ENCODE measurements around the gene ADAMTS2. TPM values are rescaled to one million over a fixed set of nuclear protein-coding genes. Genes with fewer than 3 reads are reported as not detected.
"Not testable (repeated sequence)": the region's sequence is repeated elsewhere in the genome, so short reads cannot be mapped to it uniquely, and the experiment has no call there.

The ADAMTS2 gene
- polyA plus RNA-seq, 3 donors: 5.3 to 40.7 (median 14.6) TPM

DNA sequence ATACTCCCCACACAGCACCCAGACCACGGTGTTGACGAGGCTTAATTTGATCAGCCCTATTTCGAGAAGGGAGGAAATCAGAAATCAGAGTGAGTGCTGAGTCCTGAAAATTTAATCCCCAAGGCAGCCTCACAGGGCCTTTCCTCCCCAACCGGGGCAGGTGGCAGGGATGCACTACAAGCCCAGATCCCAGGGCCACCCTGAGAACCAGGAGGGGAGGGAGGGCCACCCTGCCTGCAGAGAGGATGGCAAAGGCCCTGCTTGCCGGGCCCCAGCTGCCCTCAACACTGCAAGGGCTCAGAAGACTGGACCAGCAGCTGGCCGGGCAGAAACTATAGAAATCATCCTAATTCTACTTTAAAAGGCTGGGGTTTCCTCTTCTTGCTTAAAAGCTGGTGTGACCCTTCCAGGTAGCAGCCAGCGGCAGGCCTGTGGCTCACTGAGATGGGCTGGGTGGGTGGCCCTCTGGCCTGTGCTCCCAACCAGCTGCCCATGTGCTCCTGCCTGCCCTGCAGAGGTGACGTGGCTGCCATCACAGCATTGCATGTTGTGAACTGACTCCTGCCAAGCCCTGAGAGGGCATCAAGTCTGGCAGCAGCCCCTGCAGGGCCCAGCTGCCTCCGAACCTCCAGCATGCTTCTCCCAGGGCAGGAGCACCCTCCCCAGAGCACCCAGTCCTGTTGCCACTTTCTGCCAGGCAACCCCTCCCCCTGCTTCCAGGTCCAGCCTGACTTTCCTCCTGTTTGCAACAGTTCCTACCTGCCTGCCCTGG, 122.8 kb downstream of the ADAMTS2 start:
- no peak overlapping the region for H3K27ac ChIP-seq (ENCODE audit: low read depth, low read length)
- WGBS, 3 donors: 71 to 90% (median 83%) methylated on average over 9 of the region's 9 CpGs

DNA sequence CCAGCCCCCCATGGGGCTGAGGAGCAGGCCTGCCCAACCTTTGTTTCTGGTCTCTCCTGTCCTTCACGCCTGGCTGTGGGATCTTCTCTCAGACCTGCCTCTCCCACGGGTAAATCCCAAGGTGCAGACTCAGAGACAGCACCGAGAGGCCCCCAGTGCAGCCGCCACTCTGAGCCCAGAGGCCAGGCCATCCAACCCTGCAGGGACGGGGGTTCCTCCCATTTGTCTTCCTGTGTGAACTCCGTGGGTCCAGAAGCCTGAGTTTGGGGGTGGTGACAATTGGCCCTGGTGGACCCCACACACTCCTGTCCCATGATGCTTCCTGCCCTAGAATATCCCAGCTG, 123.4 kb downstream of the ADAMTS2 start:
- 79 to 85% (median 84%) methylated on average over 6 of the region's 6 CpGs for WGBS, 3 donors

DNA sequence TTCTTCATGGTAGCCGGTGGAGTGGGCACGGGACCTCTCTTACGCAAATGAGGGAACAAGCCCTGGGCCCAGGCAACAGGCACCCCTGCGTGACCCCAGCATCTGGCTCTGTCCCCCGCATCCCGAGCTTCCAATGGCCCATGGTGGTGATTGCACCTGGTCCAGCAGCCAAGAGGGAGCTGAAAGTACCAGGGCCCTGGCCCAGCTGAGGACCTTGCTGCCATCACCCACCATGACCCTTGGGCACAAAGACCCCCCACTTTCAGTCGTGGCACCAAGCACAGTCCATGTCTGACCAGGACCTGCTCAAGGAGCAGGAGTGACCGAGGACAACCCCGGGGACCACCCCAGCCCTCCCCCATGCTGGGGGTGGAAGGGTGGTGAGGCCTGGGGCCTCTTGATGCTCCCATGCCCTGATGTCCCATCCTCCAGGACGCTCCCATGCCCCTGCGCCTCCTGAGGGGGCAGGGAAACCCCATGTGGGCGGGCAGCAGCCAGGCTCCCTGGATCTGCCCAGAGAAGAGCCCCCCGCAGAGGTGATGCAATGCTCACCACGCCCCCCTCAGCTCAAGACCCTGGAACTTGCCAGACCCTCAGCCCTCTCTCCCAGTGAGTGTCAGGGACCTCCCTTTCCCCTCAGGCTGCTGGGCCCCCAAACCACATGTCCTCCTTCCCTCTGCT, 123.9 kb downstream of the ADAMTS2 start:
- H3K27ac ChIP-seq (ENCODE audit: low read depth, low read length): no peak overlapping the region
- 84 to 93% (median 91%) methylated on average over 14 of the region's 14 CpGs for WGBS, 3 donors

More for the DNA sequence above, 123.4 kb downstream of the ADAMTS2 start:
- no peak overlapping the region for H3K27ac ChIP-seq (ENCODE audit: low read depth, low read length)

DNA sequence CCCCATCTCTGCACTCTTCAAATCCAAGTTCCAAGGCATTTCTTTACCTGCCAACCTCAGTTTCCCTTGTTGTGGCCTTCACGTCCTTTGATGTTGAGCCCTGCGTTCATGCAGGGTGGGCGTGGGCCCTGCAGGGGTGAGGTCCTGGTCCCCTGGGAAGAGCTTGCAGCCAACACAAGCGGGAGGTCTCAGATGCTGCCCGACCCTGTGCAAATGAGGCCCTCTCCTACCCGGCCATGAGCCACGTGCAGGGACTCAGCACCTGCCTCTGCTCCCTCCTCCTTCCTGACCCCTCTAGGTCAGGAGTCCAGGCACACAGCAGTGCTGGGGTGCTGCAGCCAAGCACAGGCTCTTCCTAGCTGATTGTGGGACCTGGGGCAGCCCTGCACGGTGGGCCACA, 124.5 kb downstream of the ADAMTS2 start:
- 64 to 90% (median 79%) methylated on average over 8 of the region's 8 CpGs for WGBS, 3 donors
- no peak overlapping the region for H3K27ac ChIP-seq (ENCODE audit: low read depth, low read length)

DNA sequence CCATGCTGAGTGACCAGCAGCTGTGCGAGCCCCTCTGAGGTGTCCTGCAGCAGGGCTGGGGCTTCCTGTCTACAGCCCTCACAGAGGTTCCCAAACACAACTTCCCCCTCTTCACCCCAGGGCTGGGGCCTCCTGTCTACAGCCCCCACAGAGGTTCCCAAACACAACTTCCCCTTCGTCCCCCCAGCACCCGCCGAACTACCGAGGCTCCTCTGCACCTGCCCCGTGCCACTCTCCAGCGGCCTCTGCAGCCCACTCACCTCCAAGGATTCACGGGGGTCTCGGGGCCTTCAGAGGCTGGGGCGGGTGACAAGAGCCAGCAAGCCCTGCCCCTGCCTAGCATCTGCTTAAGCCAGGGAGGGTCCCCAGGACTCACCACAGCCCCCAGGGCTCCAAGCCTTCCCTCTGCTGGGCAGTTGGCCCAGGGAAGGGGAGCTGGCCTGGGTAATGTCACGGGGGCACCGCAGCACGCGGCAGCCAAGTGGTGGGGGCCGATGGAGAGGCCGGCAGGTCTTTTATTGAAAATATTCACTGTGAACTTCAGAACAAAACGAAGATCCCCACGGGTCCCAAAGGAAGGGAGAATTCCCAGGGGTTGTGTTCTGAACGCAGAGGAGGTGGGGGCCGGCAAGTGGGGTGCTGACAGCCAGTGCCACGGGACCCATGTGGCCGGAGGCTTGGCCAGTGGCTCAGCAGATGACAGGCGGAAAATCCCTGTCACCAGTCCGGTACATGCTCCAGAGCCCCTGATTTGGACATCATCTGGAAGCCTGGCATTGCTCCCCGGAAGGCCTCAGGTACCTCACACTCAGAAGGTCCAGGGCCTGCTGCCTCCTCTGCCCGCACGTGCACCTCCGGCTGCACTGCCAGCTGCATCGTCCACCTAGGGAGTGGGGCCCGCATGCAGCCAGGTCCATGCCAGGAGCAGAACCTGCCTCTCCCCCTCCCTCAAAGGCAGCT, 125.3 kb downstream of the ADAMTS2 start:
- 72 to 78% (median 73%) methylated on average over 30 of the region's 30 CpGs for WGBS, 3 donors
- H3K27ac ChIP-seq (ENCODE audit: low read depth, low read length): no peak overlapping the region

DNA sequence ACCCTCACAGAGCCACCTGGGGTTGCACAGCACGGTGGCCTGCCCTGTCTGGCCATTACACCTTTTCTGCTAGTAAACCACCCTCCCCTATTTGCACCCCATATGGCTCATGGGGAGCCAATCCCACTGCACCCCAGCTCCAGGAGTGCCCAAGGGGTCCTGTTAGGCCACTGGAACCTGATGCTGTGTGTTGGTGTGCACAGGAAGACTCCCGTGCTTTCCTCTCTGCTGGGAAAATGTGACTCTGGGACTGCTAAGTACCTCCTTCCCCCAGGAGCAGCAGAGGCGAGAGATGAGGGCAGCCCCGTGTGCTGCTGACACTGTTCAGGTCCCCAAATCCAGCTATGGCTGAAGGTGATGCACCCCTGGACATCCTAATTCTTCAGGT, 126.3 kb downstream of the ADAMTS2 start:
- WGBS, 3 donors: 73 to 81% (median 81%) methylated on average over 4 of the region's 4 CpGs
- no peak overlapping the region for H3K27ac ChIP-seq (ENCODE audit: low read depth, low read length)

DNA sequence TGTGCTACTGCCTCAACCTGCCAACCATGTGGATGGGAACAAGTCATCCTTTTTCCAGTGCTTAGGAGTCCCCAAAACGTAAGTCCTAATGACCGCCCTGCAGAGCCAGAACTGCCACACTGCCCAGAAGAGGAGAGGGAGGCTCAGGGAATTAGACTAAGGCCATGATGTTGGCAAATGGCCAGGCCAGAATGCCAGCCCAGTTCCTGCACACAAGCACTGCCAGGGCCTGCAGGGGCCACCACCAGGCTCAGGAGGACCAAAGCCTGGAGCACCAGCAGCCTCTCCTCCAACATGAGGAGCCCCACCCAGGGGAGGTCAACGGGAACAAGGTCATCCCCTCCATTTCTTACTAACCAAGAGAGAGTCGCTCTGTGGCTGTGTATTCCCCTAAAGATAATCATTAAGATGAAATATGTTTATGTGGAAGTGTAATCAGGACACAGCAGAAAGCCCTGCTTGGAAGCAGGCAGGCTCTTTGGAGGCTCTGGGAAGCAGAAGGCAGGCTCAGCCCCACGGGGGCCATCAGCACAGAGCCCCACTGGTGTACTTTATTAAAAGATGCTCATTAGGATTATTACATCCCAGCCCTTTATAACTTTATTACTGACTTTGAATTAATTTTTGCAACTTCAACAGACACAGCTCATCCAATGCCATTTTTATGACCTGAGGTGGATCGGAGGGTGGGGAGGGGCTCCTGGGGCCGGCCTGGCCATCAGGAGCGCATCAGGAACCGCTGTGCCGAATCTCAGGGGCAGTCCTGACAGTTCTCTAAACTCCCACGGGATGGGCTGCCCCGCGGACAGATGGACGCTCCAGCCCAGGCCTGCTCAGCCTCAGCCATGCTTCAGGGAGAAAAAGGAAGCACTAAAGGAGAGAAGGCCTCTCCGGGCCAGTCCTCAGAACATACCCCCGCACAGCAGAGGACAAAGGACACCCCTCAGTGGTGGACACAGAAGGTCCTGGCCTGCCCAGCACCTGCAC, 127.0 kb downstream of the ADAMTS2 start:
- H3K27ac ChIP-seq (ENCODE audit: low read depth, low read length): no peak overlapping the region

DNA sequence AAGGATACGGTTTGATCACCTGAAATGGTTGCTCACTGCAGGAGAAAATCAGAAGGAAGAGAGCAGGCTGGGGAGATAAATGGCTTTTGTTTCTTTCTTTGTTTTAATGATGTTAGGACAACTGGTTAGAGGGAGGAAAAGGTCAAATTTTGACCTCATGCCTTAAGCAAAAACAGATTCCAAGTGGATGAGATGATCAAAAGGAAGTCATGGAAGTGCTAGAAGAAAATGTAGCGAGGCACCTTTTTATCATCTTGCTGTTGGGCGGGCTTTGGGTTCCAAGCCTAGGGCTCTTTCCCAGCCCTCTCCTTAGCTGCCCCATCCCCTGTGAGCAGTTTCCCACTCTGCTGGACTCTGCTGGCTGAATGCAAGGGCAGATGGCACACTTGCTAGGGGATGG, 127.9 kb downstream of the ADAMTS2 start:
- no peak overlapping the region for H3K27ac ChIP-seq (ENCODE audit: low read depth, low read length)
- 50 to 86% (median 83%) methylated on average over 3 of the region's 3 CpGs for WGBS, 3 donors

More for the DNA sequence above, 127.0 kb downstream of the ADAMTS2 start:
- WGBS, 3 donors: 63 to 66% (median 64%) methylated on average over 16 of the region's 16 CpGs

DNA sequence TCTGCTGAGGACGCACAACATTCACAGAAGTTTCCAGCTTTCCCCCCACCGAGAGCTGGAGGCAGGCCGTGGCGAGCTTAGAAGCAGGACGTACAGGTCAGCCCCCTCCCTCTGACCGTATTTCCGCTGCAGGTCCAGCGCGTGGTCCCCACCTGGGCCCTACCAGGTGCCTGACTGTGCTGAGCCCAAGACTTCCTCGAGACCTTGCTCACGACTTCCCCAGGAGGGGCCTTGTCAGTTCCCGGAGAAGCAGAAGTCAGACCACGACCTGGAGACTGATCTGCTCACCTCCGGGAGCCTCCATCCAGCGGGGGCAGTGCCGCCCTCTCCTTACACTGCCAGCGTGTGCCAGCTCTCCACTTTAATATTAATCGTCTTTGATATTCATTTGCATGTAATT, 128.9 kb downstream of the ADAMTS2 start:
- 86 to 92% (median 87%) methylated on average over 18 of the region's 18 CpGs for WGBS, 3 donors
- not testable (repeated sequence) for H3K27ac ChIP-seq (ENCODE audit: low read depth, low read length)

DNA sequence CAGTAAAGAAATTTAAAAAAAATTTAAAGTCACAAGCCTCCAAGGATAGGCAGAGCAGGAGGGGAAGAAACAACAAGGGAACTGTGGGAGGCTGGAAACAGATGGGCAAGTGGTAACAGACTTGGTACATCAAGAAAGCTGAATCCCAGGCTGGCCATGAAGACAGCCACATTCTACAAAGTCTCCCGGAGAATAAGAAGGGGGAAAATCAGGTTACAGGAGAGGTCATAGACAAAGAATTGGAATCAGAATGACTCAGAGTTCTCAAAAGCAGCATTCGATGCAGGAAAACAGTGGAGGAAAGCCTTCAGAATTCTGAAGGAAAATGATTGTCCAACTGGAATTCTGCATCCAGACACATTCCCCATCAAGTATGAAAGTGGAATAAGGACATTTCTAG, 129.7 kb downstream of the ADAMTS2 start:
- no peak overlapping the region for H3K27ac ChIP-seq (ENCODE audit: low read depth, low read length)
- 62 to 87% (median 71%) methylated on average over 2 of the region's 2 CpGs for WGBS, 3 donors

DNA sequence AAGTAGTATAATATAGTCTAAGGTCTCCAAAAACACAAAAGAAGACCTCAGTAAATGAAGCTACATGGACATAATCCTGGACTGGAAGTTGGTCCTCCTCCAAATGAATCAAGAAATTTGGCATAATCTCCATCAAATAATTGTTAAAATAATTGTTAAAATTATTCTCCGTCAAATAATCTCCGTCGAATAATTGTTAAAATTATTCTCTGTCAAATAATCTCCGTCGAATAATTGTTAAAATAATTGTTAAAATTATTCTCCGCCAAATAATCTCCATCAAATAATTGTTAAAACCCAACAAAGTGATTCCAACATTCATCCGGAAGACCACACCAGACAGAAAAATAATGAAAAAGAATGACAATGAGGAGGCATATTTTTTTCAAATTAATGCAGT, 130.6 kb downstream of the ADAMTS2 start:
- H3K27ac ChIP-seq (ENCODE audit: low read depth, low read length): no peak overlapping the region
- 89 to 96% (median 92%) methylated on average over 7 of the region's 7 CpGs for WGBS, 3 donors

DNA sequence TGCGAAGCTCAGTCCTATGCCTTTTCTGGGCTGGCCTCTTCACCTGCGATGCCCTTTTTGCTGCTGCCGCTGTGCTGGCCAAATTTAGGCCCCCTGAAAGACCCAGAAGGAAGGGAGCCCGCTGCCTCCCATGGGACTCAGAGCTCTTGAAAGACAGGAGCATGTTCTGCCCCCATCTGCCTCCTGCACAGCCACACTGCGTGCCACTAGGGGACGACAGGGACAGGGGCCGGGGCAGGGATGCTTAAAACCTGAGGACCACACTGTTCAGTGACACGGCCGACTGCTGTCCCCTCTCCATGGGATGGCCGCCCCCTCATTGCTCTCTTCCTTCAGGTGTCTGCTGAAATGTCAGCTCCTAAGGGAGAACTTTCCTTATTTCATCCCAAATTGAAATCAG, 132.4 kb downstream of the ADAMTS2 start:
- 49 to 95% (median 83%) methylated on average over 10 of the region's 10 CpGs for WGBS, 3 donors
- H3K27ac ChIP-seq (ENCODE audit: low read depth, low read length): no peak overlapping the region

DNA sequence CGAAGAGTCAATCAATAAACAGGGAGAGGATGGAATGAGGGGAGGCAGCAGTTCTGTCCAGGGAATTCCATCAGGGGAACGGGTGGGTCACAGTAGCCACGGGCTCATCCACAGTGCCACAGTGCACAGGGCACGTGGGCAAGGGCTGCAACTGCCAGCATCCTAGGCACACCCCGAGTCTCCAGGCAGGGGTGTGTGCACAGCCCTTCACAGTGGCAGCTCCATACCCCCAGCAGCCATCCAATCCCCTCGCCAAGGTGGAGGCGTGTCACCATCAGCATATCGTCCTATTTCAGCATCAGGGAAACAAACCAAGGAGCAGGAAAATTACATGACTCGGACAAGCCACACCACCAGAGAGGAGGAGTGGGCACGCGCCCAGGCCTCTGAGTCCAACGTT, 133.6 kb downstream of the ADAMTS2 start:
- no peak overlapping the region for H3K27ac ChIP-seq (ENCODE audit: low read depth, low read length)
- 79 to 84% (median 81%) methylated on average over 12 of the region's 12 CpGs for WGBS, 3 donors

DNA sequence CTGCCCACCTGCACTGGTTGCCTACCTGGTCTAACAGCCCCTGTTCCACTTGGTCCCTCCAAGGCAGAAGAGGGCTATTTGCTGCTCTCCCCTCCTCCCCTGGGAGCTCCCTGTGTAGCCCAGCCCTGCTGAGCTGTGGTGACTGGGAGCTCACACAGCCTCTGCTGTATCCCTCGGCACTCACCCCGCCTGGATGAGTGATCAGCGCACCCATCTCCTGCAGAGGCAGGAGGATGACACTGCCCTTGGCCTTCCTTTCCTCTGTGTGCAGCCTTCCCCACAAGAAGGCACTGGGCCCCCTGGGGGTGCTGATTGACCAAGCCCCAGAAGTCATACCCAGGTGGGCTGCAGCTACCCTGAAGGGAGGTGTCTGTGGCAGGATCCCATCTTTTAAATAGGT, 134.2 kb downstream of the ADAMTS2 start:
- 77 to 94% (median 89%) methylated on average over 3 of the region's 3 CpGs for WGBS, 3 donors
- no peak overlapping the region for H3K27ac ChIP-seq (ENCODE audit: low read depth, low read length)

DNA sequence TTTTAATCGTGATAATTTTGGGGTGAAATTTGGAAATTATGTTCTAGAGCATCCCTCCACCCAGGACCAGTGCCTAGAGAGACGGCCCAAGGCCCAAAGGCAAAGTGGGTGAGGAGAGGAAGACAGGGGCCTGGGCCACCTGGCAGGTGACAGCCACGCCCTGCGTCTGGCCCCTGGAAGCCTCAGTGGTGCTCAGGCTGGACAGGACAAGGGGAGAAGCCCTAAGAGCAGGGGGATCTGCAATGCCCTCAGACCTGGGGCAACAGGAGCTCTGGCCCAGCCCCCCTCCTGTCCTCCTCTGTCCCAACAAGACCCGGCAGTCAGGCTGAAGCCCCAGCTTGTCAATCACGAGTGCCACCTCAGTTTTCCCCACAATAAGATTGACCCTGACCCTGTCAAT, 134.8 kb downstream of the ADAMTS2 start:
- 85 to 89% (median 89%) methylated on average over 6 of the region's 6 CpGs for WGBS, 3 donors
- H3K27ac ChIP-seq (ENCODE audit: low read depth, low read length): no peak overlapping the region

DNA sequence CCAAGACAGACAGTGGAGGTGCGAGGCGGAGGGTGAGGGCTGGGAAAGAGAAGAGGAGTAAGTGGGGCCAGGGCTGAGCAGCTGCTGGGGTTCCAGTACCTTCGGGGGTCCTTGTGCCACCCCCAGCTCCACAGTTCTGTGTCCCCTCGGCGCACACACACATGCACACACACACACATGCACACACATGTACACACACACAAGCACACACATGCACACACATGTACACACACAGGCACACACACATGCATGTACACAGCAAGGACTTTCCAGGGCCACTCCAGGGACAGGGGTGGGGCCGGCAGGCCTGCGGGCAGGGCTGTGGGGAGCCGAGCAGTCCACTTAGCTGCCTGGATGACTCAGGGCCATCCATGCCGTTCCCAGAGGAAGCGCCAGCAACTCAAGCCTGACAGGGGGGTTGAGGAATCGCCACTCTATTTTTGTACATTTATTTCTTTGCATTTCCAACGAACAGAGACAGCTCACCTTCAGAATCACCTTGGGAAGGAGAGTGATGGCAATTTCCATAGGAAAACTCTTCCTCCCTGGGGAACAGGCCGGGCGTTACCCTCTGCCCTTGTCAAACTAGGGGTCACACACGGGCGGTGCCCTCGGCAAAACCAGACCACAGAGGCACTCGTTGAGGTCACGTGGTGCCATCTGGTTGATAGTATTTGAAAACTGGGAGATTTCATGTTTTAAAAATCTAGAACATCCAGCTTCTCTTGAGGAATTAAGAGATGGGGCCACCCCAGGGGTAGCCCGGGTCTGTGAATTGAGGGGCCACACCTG, 135.7 kb downstream of the ADAMTS2 start:
- no peak overlapping the region for H3K27ac ChIP-seq (ENCODE audit: low read depth, low read length)
- WGBS, 3 donors: 66 to 72% (median 67%) methylated on average over 20 of the region's 20 CpGs

DNA sequence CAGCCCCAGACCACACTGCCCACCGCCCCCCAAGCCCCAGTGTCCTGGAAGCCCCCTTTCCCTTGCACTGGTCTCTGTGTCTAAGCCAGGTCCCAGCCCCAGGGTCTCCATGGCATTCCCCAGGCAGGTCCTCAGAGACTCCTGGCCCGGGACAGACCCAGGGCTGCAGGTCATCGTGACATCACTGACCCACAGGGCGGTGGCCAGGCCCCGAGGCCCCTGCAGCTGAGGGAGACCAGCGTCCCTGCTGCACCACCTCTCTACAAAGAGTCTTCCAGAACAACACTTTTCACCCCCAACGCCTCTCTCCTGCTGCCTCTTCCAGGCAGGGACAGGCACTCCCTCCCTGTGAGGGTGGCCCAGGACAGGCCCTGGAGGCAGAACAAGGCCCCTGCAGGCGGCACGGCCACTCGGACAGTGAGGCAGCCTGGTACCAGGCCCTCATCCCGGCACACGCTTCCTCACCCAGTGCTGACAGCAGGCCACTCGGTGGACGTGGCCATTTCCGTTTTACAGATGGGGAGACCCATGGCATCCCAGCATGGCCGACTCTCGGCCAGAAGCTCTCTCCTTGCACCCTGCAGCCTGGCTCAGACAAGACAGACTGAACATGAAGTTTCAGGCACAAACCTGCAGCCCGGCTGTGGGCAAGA, 136.4 kb downstream of the ADAMTS2 start:
- 75 to 90% (median 82%) methylated on average over 18 of the region's 18 CpGs for WGBS, 3 donors
- no peak overlapping the region for H3K27ac ChIP-seq (ENCODE audit: low read depth, low read length)
